Measurements from ENCODE around the gene NAT10. TPM values are rescaled to one million over a fixed set of nuclear protein-coding genes. Genes with fewer than 3 reads are reported as not detected.

The NAT10 gene
- total RNA-seq, 1 donor from 2014 or later: 64.5 TPM

GRCh38 chr11:34155057-34155756, 49.8 kb downstream of the NAT10 start:
- H3K27me3 Mint-ChIP-seq: no peaks in the 10 kb centered on the region
- TF ChIP-seq CTCF (IDR thresholded peaks at IDR 0.05; ENCODE audit: unreplicated experiment): no peak
- no peaks in the 10 kb centered on the region for H3K4me1 Mint-ChIP-seq (ENCODE audit: low read depth)
- H3K4me3 Mint-ChIP-seq (ENCODE audit: low read depth): no peak overlapping the region
- H3K36me3 Mint-ChIP-seq (ENCODE audit: insufficient read depth): peaks cover 12% of the 10 kb centered on the region
- H3K27ac Mint-ChIP-seq: no peak overlapping the region
- DNase-seq (ENCODE audit: low spot score, unreplicated experiment): no peak
- H3K9me3 Mint-ChIP-seq (ENCODE audit: low read depth): no peaks in the 10 kb centered on the region

- no peaks in the 10 kb centered on the region for H3K27me3 Mint-ChIP-seq
- DNase-seq (ENCODE audit: low spot score, unreplicated experiment): no peak
- H3K36me3 Mint-ChIP-seq (ENCODE audit: insufficient read depth): peaks cover 12% of the 10 kb centered on the region
- no peak overlapping the region for H3K4me3 Mint-ChIP-seq (ENCODE audit: low read depth)
- TF ChIP-seq CTCF (IDR thresholded peaks at IDR 0.05; ENCODE audit: unreplicated experiment): no peak
- no peaks in the 10 kb centered on the region for H3K9me3 Mint-ChIP-seq (ENCODE audit: low read depth)
- H3K27ac Mint-ChIP-seq: no peak overlapping the region
- H3K4me1 Mint-ChIP-seq (ENCODE audit: low read depth): no peaks in the 10 kb centered on the region
Observed at GRCh38 chr11:34155757-34156062, 50.3 kb downstream of the NAT10 start.

- peaks cover 14% of the 10 kb centered on the region for H3K36me3 Mint-ChIP-seq (ENCODE audit: insufficient read depth)
- no peak overlapping the region for H3K4me3 Mint-ChIP-seq (ENCODE audit: low read depth)
- no peaks in the 10 kb centered on the region for H3K4me1 Mint-ChIP-seq (ENCODE audit: low read depth)
- H3K27ac Mint-ChIP-seq: no peak overlapping the region
- TF ChIP-seq CTCF (IDR thresholded peaks at IDR 0.05; ENCODE audit: unreplicated experiment): no peak
- no peaks in the 10 kb centered on the region for H3K27me3 Mint-ChIP-seq
- no peaks in the 10 kb centered on the region for H3K9me3 Mint-ChIP-seq (ENCODE audit: low read depth)
- no peak for DNase-seq (ENCODE audit: low spot score, unreplicated experiment)
Observed at GRCh38 chr11:34157163-34157562, 51.7 kb downstream of the NAT10 start.

GRCh38 chr11:34158661-34159060, 53.2 kb downstream of the NAT10 start:
- Mint-ChIP-seq H3K36me3 (ENCODE audit: insufficient read depth) (peaks cover 9% of the 10 kb centered on the region), H3K9me3 (ENCODE audit: low read depth) (no peaks in the 10 kb centered on the region), H3K4me1 (ENCODE audit: low read depth) (no peaks in the 10 kb centered on the region), H3K27ac (no peak overlapping the region), H3K4me3 (ENCODE audit: low read depth) (no peak overlapping the region), H3K27me3 (no peaks in the 10 kb centered on the region)
- TF ChIP-seq CTCF (IDR thresholded peaks at IDR 0.05; ENCODE audit: unreplicated experiment): no peak
- DNase-seq (ENCODE audit: low spot score, unreplicated experiment): no peak

- Mint-ChIP-seq H3K4me3 (ENCODE audit: low read depth) (no peak overlapping the region), H3K27me3 (no peaks in the 10 kb centered on the region), H3K9me3 (ENCODE audit: low read depth) (no peaks in the 10 kb centered on the region), H3K4me1 (ENCODE audit: low read depth) (no peaks in the 10 kb centered on the region), H3K36me3 (ENCODE audit: insufficient read depth) (peaks cover 10% of the 10 kb centered on the region), H3K27ac (no peak overlapping the region)
- DNase-seq (ENCODE audit: low spot score, unreplicated experiment): no peak
- TF ChIP-seq CTCF (IDR thresholded peaks at IDR 0.05; ENCODE audit: unreplicated experiment): no peak
Observed at GRCh38 chr11:34160049-34160721, 54.8 kb downstream of the NAT10 start.

Measured in progenitor cell of endocrine pancreas (in vitro differentiated cells).